Measurements from ENCODE around the gene TAF4B. TPM values are rescaled to one million over a fixed set of nuclear protein-coding genes. Genes with fewer than 3 reads are reported as not detected.

Gene TAF4B
- total RNA-seq = 2.3 and 5.6 TPM in 2 replicates

DNA sequence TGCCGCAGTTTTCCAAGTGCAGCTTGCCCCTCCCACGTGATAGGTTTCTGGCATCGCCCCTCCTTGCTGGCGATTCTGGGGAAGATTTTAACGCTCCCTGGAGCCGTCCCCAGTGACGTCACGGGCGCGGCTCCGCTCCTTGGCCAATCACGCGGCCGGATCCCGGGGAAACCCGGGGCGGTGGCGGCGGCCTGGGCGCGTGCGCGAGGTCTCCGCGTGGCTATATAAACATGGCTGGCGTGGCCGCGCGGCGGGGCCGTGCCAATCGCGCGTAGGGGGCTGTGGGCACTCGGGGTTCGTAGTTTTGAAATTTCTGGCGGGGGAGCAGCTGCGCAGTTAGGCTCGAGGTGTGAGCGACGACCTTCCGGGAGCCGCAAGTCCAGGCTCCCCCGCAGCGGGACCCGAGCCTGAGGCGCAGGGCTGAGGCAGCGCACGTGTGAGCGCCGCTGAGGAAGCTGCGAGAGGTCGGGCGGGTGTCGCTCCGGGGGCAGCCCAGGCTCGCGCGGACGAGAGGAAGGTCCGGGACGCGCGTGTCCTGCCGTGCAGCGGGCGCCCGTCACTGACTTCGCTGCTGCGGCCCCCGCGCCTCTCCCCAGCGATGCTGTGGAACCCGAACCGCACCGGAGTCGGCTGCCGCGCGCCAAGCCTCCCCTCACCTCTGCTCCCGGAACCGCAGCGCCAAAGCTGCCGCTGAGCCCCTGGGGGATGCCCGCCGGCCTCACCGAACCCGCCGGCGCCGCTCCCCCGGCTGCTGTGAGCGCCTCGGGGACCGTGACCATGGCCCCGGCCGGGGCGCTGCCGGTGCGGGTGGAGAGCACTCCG is at the start of gene TAF4B:
TAF4B (plus strand) TSS at position 217 of the 822 bp plus-strand sequence; CDS start at position 706, 489 bp downstream.

Other genes with a start within 250 kb of the TAF4B start
- gene SS18, start 135.8 kb upstream of the TAF4B start, total RNA-seq = 126 and 141 TPM in 2 replicates
- under 0.01 TPM in 1 of 2 replicates, not detected in the other for gene PSMA8, start 92.6 kb upstream of the TAF4B start, total RNA-seq